ENCODE data around the gene IAH1.

The IAH1 gene

GRCh38 chr2:9497017-9497416, 22.7 kb downstream of the IAH1 start:
- no peak for ATAC-seq
- TF ChIP-seq ZFP3 (CRISPR knock-in tag; IDR thresholded peaks at IDR 0.05) (no peak), TOX (CRISPR knock-in tag; IDR thresholded peaks at IDR 0.05; ENCODE audit: borderline replicate concordance) (no peak), BACH2 (CRISPR knock-in tag; IDR thresholded peaks at IDR 0.05; ENCODE audit: borderline replicate concordance) (no peak), ARNTL (CRISPR knock-in tag; IDR thresholded peaks at IDR 0.05; ENCODE audit: borderline replicate concordance, low read depth) (no peak), ZNF565 (CRISPR knock-in tag; conservative IDR thresholded peaks at IDR 0.05; ENCODE audit: low read depth) (no peak), ZC3H10 (CRISPR knock-in tag; IDR thresholded peaks at IDR 0.05) (no peak), ZNF8 (CRISPR knock-in tag; IDR thresholded peaks at IDR 0.05) (no peak), PATZ1 (CRISPR knock-in tag; IDR thresholded peaks at IDR 0.05; ENCODE audit: borderline replicate concordance) (no peak), OSR1 (CRISPR knock-in tag; IDR thresholded peaks at IDR 0.05) (no peak), RARB (CRISPR knock-in tag; IDR thresholded peaks at IDR 0.05) (no peak), ZNF70 (CRISPR knock-in tag; IDR thresholded peaks at IDR 0.05) (no peak), PPARA (CRISPR knock-in tag; IDR thresholded peaks at IDR 0.05; ENCODE audit: borderline replicate concordance) (no peak), TSHZ2 (CRISPR knock-in tag; IDR thresholded peaks at IDR 0.05) (no peak), GLIS3 (CRISPR knock-in tag; IDR thresholded peaks at IDR 0.05) (no peak), ISL1 (CRISPR knock-in tag; IDR thresholded peaks at IDR 0.05) (no peak), SNAI2 (CRISPR knock-in tag; IDR thresholded peaks at IDR 0.05) (no peak)
- TF ChIP-seq, protein P1, sequence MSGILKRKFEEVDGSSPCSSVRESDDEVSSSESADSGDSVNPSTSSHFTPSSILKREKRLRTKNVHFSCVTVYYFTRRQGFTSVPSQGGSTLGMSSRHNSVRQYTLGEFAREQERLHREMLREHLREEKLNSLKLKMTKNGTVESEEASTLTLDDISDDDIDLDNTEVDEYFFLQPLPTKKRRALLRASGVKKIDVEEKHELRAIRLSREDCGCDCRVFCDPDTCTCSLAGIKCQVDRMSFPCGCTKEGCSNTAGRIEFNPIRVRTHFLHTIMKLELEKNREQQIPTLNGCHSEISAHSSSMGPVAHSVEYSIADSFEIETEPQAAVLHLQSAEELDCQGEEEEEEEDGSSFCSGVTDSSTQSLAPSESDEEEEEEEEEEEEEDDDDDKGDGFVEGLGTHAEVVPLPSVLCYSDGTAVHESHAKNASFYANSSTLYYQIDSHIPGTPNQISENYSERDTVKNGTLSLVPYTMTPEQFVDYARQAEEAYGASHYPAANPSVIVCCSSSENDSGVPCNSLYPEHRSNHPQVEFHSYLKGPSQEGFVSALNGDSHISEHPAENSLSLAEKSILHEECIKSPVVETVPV (CRISPR knock-in tag; IDR thresholded peaks at IDR 0.05) = no peak

DNA sequence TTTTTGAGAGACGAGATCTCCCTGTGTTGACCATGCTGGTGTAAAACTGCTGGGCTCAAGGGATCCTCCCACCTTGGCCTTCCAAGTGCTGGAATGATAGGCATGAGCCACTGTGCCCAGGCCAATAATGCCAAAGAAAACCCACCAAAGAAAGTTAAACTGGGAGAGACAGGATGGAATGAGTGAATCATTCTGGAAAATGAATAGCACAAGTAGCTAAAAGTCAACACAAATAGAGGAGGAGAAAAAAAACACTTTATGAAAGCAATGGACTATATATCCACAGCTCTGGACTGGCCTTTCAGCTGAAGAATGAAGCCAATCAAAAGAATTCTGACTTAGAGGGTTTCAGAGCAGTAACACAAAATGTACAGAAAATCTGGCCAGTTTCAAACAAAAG, 23.9 kb downstream of the IAH1 start:
- TF ChIP-seq ZNF8 (CRISPR knock-in tag; IDR thresholded peaks at IDR 0.05) (no peak), TSHZ2 (CRISPR knock-in tag; IDR thresholded peaks at IDR 0.05) (no peak), ZNF70 (CRISPR knock-in tag; IDR thresholded peaks at IDR 0.05) (no peak), ZFP3 (CRISPR knock-in tag; IDR thresholded peaks at IDR 0.05) (no peak), SNAI2 (CRISPR knock-in tag; IDR thresholded peaks at IDR 0.05) (no peak), ZNF565 (CRISPR knock-in tag; conservative IDR thresholded peaks at IDR 0.05; ENCODE audit: low read depth) (no peak), RARB (CRISPR knock-in tag; IDR thresholded peaks at IDR 0.05) (no peak), POU6F1 (CRISPR knock-in tag; IDR thresholded peaks at IDR 0.05; ENCODE audit: borderline replicate concordance, low read depth) (no peak), GLIS3 (CRISPR knock-in tag; IDR thresholded peaks at IDR 0.05) (no peak), ARNTL (CRISPR knock-in tag; IDR thresholded peaks at IDR 0.05; ENCODE audit: borderline replicate concordance, low read depth) (no peak), ZC3H10 (CRISPR knock-in tag; IDR thresholded peaks at IDR 0.05) (no peak), PPARA (CRISPR knock-in tag; IDR thresholded peaks at IDR 0.05; ENCODE audit: borderline replicate concordance) (no peak), ZFP30 (CRISPR knock-in tag; IDR thresholded peaks at IDR 0.05) (no peak), ESRRG (CRISPR knock-in tag; IDR thresholded peaks at IDR 0.05) (no peak), CSDC2 (CRISPR knock-in tag; IDR thresholded peaks at IDR 0.05) (no peak), TOX (CRISPR knock-in tag; IDR thresholded peaks at IDR 0.05; ENCODE audit: borderline replicate concordance) (no peak)
- TF ChIP-seq, protein P2, sequence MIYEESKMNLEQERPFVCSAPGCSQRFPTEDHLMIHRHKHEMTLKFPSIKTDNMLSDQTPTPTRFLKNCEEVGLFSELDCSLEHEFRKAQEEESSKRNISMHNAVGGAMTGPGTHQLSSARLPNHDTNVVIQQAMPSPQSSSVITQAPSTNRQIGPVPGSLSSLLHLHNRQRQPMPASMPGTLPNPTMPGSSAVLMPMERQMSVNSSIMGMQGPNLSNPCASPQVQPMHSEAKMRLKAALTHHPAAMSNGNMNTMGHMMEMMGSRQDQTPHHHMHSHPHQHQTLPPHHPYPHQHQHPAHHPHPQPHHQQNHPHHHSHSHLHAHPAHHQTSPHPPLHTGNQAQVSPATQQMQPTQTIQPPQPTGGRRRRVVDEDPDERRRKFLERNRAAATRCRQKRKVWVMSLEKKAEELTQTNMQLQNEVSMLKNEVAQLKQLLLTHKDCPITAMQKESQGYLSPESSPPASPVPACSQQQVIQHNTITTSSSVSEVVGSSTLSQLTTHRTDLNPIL (CRISPR knock-in tag; IDR thresholded peaks at IDR 0.05; ENCODE audit: low read depth) = no peak
- ATAC-seq = peak; percentile 57

Data from SK-N-SH treated with all-trans-retinoic acid at 6 μM for 48 hours (cell line).